H1 (cell line): ENCODE measurements around the gene CAPG. TPM values are rescaled to one million over a fixed set of nuclear protein-coding genes. Genes with fewer than 3 reads are reported as not detected.

ENCODE experiments used
- GABPA ChIP-seq: IDR thresholded peaks from 2 replicates; pipeline ENCODE4 v1.6.1; 2011; ENCODE audit warnings: mild to moderate bottlenecking, low read length, moderate library complexity, borderline replicate concordance; ENCODE audit not compliant: insufficient read depth
- GTF2F1 ChIP-seq: IDR thresholded peaks from 2 replicates; pipeline ENCODE4 v1.6.1; 2012; ENCODE audit warnings: low read depth, low read length, improper control_type of control experiment, borderline replicate concordance
- HDAC2 ChIP-seq, 2 experiments: fragments of 300-600 bp in 1 of 2; sonication (generic) in 1 of 2; IDR thresholded peaks; 2 replicates each; pipeline ENCODE4 v1.6.1; 2011 to 2012; ENCODE audit warnings: low read depth in 2 of 2, low read length in 2 of 2, mild to moderate bottlenecking in 2 of 2, moderate library complexity in 2 of 2, borderline replicate concordance in 1 of 2, inconsistent platforms in 1 of 2
- RNF2 ChIP-seq: fragments of 200-900, 300-1000 bp; sonication (generic); IDR thresholded peaks from 2 replicates; pipeline ENCODE4 v1.7.1; 2016; ENCODE audit warnings: borderline replicate concordance, low read depth, mild to moderate bottlenecking, antibody characterized with exemption, low read length; ENCODE audit not compliant: poor library complexity, severe bottlenecking; ENCODE audit errors: missing control alignments
- polyA plus RNA-seq, 7 experiments: library from polyadenylated mRNA; depleted of rRNA in 3 of 7; stranded (reverse) in 5 of 7; unstranded in 2 of 7; fragments of >200 nt in 5 of 7; fragments of 200-250 nt in 2 of 7; gene quantifications; 1 replicate in 5 of 7; 2 replicates in 1 of 7; 4 replicates in 1 of 7; pipeline versions ENCODE4 v1.2.1 to v1.2.3, GENCODE V29; 2011 to 2013; ENCODE audit warnings: missing spikeins in 2 of 7, mixed read lengths in 2 of 7
- total RNA-seq: library from RNA; stranded (reverse); fragmentation: NEBNext Ultra II Directional; extraction: Animal tissue kit (Norgen Biotek cat#: 25700); gene quantifications from 2 replicates; pipeline ENCODE4 v1.2.1, GENCODE V29; 2021

Gene CAPG
- total and polyA plus RNA-seq, 2 of the 8 experiments (the other 6 are each of a cell fraction or from before 2014, with no cell fraction given), result 80.5 to 89.0 TPM

DNA sequence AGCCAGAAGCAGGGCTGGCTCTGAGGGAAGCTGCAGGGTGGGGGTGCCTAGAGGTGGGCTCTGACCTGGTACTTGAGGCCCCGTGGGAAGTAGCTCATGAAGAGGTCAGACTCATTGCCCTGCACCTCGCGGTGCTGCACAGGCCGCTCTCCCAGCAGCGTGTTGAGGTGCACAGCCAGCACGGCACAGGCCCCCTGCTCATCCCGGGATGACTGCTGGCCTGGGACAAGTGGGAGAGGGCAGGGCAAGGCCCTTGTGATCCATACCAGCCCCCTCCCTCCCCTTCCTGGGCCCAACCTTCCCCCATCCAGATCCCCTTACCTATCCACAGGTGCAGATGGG is 8.7 kb downstream of the CAPG start (continued):
- TF ChIP-seq HDAC2 (IDR thresholded peaks at IDR 0.05; ENCODE audit: borderline replicate concordance in 1 of 2, low read depth in 2 of 2, low read length in 2 of 2), result no peak
- no peak for TF ChIP-seq RNF2
- no peak for TF ChIP-seq GTF2F1
- TF ChIP-seq GABPA, result no peak
